PC-9 (cell line): ENCODE measurements around the gene SGK1. TPM values are rescaled to one million over a fixed set of nuclear protein-coding genes. Genes with fewer than 3 reads are reported as not detected.

ENCODE experiments used
- BruUV-seq: library from RNA; stranded (reverse); fragments of 400-500 nt; replicated peaks from 2 replicates; lab custom pipeline; 2021; lab: Mats Ljungman, UMichigan
- CTCF ChIA-PET: fragments of 300-600 bp; sonication (Branson Sonifier 250); formaldehyde crosslinking; loops from one replicate; lab custom pipeline; 2022; ENCODE audit warnings: antibody characterized with exemption; lab: Charles Lee
- POLR2A ChIA-PET: fragments of 300-600 bp; sonication (Branson Sonifier 250); formaldehyde crosslinking; loops from one replicate; lab custom pipeline; 2022; ENCODE audit warnings: antibody characterized with exemption; ENCODE audit not compliant: unreplicated experiment; lab: Charles Lee
- DNase-seq, 2 experiments: peaks; one replicate each; pipeline versions ENCODE4 v3.0.0 to v3.0.0-alpha.2; 2015 to 2022; ENCODE audit warnings: mixed read lengths in 1 of 2
- H2AFZ ChIP-seq: fragments of 200-600 bp; sonication (generic); 2 replicates; pipeline ENCODE4 v1.8.1; 2017; ENCODE audit warnings: antibody characterized with exemption
- H3F3A ChIP-seq: fragments of 200-600 bp; sonication (generic); 2 replicates; pipeline ENCODE4 v1.8.1; 2017; ENCODE audit warnings: antibody characterized with exemption, mild to moderate bottlenecking, low read depth; ENCODE audit not compliant: insufficient read depth
- H3K27ac ChIP-seq: fragments of 200-600 bp; sonication (generic); 2 replicates; pipeline ENCODE4 v1.6.1; 2016; ENCODE audit warnings: mixed run types
- H3K27me3 ChIP-seq: fragments of 200-600 bp; sonication (generic); 2 replicates; pipeline ENCODE4 v1.6.1; 2016; ENCODE audit warnings: low read depth, mixed run types; ENCODE audit not compliant: insufficient read depth
- H3K36me3 ChIP-seq: fragments of 200-600 bp; sonication (generic); 2 replicates; pipeline ENCODE4 v1.6.1; 2016; ENCODE audit warnings: low read depth, mixed run types
- H3K4me1 ChIP-seq: fragments of 200-600 bp; sonication (generic); replicated peaks from 2 replicates; pipeline ENCODE4 v1.6.1; 2016; ENCODE audit warnings: mixed run types; ENCODE audit not compliant: insufficient read depth
- H3K4me2 ChIP-seq: fragments of 200-600 bp; sonication (generic); 2 replicates; pipeline ENCODE4 v1.6.1; 2017; ENCODE audit warnings: mixed run types
- H3K4me3 ChIP-seq: fragments of 200-600 bp; sonication (generic); 2 replicates; pipeline ENCODE4 v1.6.1; 2016; ENCODE audit warnings: mixed run types
- H3K79me2 ChIP-seq: fragments of 200-600 bp; sonication (generic); 2 replicates; pipeline ENCODE4 v1.6.1; 2017; ENCODE audit warnings: low read depth, mixed run types
- H3K9me2 ChIP-seq: fragments of 200-600 bp; sonication (generic); 2 replicates; pipeline ENCODE4 v1.8.1; 2017; ENCODE audit warnings: mild to moderate bottlenecking; ENCODE audit not compliant: insufficient read depth
- H3K9me3 ChIP-seq: fragments of 200-600 bp; sonication (generic); 2 replicates; pipeline ENCODE4 v1.8.1; 2016; ENCODE audit warnings: low read depth; ENCODE audit not compliant: insufficient read depth
- H4K20me1 ChIP-seq: fragments of 200-600 bp; sonication (generic); 2 replicates; pipeline ENCODE4 v1.8.1; 2017; ENCODE audit not compliant: insufficient read depth
- EZH2 ChIP-seq: fragments of 200-600 bp; sonication (generic); IDR thresholded peaks from 2 replicates; pipeline ENCODE4 v1.8.0; 2017; ENCODE audit warnings: antibody characterized with exemption, low read depth
- intact Hi-C: fragments of 100-400 bp; cut with micrococcal nuclease; formaldehyde crosslinking; loops from one replicate; pipeline ENCODE4 v1.10.0; 2022; ENCODE audit not compliant: unreplicated experiment
- total RNA-seq: library from RNA; stranded (reverse); gene quantifications from 2 replicates; pipeline ENCODE4 v1.2.3, GENCODE V29; 2021
- TF ChIP-seq, protein P1 (sequence below): fragments of 200-600 bp; sonication (generic); conservative IDR thresholded peaks from 2 replicates; pipeline ENCODE4 v1.6.1; 2017; ENCODE audit warnings: mixed run types, antibody characterized with exemption, mild to moderate bottlenecking, moderate library complexity

SGK1 gene
- total RNA-seq, 1 experiment from 2014 or later: 11.3 TPM

DNA sequence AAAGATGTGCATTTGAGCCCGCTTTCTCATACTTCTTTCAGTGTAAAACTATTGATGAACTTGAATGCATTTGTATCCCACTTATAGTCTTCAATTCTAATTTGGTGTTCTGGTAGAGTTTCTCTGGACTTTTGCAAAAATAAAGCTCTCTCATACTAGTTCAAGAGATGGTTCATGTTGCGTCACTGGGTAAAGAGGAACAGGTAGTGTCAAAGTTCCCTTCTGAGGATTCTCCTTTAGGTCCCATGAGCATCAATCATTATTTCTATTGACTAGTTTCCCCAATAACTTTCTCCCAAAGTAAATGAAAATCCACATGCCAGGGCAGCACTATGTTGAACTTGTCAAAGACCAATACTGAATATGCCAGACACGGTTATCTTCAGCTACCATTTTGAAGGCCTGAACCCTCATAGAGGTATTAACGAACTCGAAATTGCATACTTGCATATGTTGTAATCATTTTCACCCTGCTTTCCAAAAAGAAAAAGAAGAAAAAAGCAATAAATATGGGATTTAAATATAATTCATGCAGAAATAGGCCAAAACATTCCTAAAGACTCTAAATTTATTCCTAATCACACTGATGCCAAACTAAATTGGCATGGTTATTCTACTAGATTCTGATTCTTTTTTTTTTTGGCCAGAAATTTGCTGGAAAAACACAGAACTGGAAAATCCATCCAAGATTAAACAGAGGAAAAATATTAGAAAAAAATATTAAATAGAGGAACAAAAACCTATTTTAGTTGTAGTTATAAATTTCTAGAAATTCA lies 84.5 kb downstream of the SGK1 start:
- Histone ChIP-seq H3K79me2 (no peaks in the 10 kb centered on the region), H3K27me3 (no peaks in the 10 kb centered on the region), H3F3A (0 out of 2 replicates have a peak, but pooled peaks cover 4% of the 10 kb centered on the region), H3K27ac (no peak overlapping the region), H2AFZ (no peak overlapping the region), H3K36me3 (no peaks in the 10 kb centered on the region), H3K4me1 (peaks cover 18% of the 10 kb centered on the region), H3K4me2 (no peak overlapping the region), H3K9me2 (no peaks in the 10 kb centered on the region), H3K9me3 (0 out of 2 replicates have a peak, but pooled peaks cover 7% of the 10 kb centered on the region), H3K4me3 (no peak overlapping the region), H4K20me1 (no peaks in the 10 kb centered on the region)
- POLR2A ChIA-PET: interaction anchor here (0.6 kb wide), 1 partner anchor 347 kb away, joined by 3 read pairs; no protein-coding TSS in a partner anchor
- TF ChIP-seq, protein P1, sequence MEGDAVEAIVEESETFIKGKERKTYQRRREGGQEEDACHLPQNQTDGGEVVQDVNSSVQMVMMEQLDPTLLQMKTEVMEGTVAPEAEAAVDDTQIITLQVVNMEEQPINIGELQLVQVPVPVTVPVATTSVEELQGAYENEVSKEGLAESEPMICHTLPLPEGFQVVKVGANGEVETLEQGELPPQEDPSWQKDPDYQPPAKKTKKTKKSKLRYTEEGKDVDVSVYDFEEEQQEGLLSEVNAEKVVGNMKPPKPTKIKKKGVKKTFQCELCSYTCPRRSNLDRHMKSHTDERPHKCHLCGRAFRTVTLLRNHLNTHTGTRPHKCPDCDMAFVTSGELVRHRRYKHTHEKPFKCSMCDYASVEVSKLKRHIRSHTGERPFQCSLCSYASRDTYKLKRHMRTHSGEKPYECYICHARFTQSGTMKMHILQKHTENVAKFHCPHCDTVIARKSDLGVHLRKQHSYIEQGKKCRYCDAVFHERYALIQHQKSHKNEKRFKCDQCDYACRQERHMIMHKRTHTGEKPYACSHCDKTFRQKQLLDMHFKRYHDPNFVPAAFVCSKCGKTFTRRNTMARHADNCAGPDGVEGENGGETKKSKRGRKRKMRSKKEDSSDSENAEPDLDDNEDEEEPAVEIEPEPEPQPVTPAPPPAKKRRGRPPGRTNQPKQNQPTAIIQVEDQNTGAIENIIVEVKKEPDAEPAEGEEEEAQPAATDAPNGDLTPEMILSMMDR: no peak
- no peak for TF ChIP-seq EZH2
- no TSS peak for BruUV-seq
- CTCF ChIA-PET: no interaction called here
- intact Hi-C loops: no loop called here
- DNase-seq: no peak

DNA sequence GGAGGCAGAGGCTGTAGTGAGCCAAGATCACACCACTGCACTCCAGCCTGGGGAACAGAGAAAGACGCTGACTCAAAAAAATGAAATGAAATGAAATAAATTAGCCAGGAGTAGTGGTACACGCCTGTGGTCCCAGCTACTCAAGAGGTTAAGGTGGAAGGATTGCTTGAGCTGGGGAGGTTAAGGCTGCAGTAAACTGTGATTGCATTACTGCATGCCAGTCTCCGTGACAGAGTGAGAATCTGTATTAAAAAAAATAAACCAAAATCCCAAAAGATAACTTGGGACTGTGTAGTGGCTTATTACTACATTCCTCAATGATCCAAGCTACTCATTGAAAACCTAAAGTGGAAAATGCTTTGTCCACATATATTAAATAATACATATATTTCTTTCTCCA lies 87.0 kb downstream of the SGK1 start:
- Histone ChIP-seq H3F3A (0 out of 2 replicates have a peak, but pooled peaks cover 4% of the 10 kb centered on the region), H3K9me3 (no peaks in the 10 kb centered on the region), H2AFZ (no peak overlapping the region), H3K9me2 (no peaks in the 10 kb centered on the region), H3K4me1 (peaks cover 6% of the 10 kb centered on the region), H3K4me3 (no peak overlapping the region), H3K27me3 (no peaks in the 10 kb centered on the region), H3K79me2 (no peaks in the 10 kb centered on the region), H3K36me3 (no peaks in the 10 kb centered on the region), H3K4me2 (no peak overlapping the region), H4K20me1 (no peaks in the 10 kb centered on the region), H3K27ac (no peak overlapping the region)
- TF ChIP-seq, protein P1: no peak
- no peak for TF ChIP-seq EZH2
- no TSS peak for BruUV-seq
- intact Hi-C loops: no loop called here
- POLR2A ChIA-PET: interaction anchor here (0.7 kb wide), 1 partner anchor 415 kb away, joined by 7 read pairs; no protein-coding TSS in a partner anchor
- no peak for DNase-seq
- CTCF ChIA-PET: interaction anchor here (0.6 kb wide), 1 partner anchor 594 kb away, joined by 5 read pairs; no protein-coding TSS in a partner anchor

DNA sequence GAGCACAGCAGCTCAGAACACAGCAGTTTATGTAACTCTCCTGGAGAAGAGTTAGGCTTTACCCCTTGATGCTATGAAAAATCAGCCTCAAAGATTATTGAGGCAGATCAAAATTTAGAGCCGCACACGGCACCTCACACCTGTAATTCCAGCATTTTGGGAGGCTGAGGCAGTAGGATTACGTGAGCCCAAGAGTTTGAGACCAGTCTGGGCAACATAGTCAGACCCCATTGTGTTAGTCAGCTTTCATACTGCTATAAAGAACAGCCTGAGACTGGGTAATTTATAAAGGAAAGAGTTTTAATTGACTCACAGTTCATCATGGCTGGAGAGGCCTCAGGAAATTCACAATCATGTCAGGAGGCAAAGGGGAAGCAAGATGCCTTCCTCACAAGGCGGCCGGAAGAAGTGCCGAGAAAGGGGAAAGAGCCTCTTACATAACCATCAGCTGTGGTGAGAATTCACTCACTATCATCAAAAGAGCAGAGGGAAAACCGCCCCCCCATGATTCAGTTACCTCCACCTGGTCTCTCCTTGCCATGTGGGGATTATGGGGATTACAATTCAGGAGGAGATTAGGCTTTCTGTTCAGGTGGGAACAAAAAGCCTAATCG lies 87.7 kb downstream of the SGK1 start:
- ChIA-PET POLR2A (interaction anchor here (0.7 kb wide), 1 partner anchor 415 kb away, joined by 7 read pairs; no protein-coding TSS in a partner anchor), CTCF (no interaction called here)
- intact Hi-C loops: no loop called here
- Histone ChIP-seq H3K4me3 (no peak overlapping the region), H2AFZ (no peak overlapping the region), H3K27ac (no peak overlapping the region), H3K36me3 (no peaks in the 10 kb centered on the region), H3K4me1 (no peaks in the 10 kb centered on the region), H3K9me3 (no peaks in the 10 kb centered on the region), H3F3A (no peaks in the 10 kb centered on the region), H3K9me2 (no peaks in the 10 kb centered on the region), H4K20me1 (no peaks in the 10 kb centered on the region), H3K27me3 (no peaks in the 10 kb centered on the region), H3K79me2 (no peaks in the 10 kb centered on the region), H3K4me2 (no peak overlapping the region)
- DNase-seq: no peak
- TF ChIP-seq, protein P1: no peak
- no peak for TF ChIP-seq EZH2
- BruUV-seq: no TSS peak
